Stimulated activated CD4-positive, alpha-beta T cell treated with anti-CD3 and anti-CD28 coated beads, Interleukin-15, amount 100 ng/mL, for 48 hours (primary cell): ENCODE results near the gene PSD4.

Source experiments
- DNase-seq, 2 donors: peaks; one replicate each; pipeline ENCODE4 v3.0.0-alpha.2; 2020; ENCODE audit warnings: low read depth in 2 of 2

PSD4 gene

GRCh38 chr2:113184531-113185230 is 10.9 kb downstream of the PSD4 start:
- no peak for DNase-seq

GRCh38 chr2:113185664-113186432 is 12.1 kb downstream of the PSD4 start:
- no peak for DNase-seq

- no peak for DNase-seq
Observed at GRCh38 chr2:113186433-113186796, 12.6 kb downstream of the PSD4 start.

GRCh38 chr2:113187771-113188170 is 14.0 kb downstream of the PSD4 start:
- no peak for DNase-seq

GRCh38 chr2:113190871-113191270 is 17.1 kb downstream of the PSD4 start:
- DNase-seq = no peak

- no peak for DNase-seq
Observed at GRCh38 chr2:113192459-113193100, 18.8 kb downstream of the PSD4 start.

GRCh38 chr2:113195923-113196501 is 22.2 kb downstream of the PSD4 start:
- no peak for DNase-seq

GRCh38 chr2:113196839-113197238 is 23.1 kb downstream of the PSD4 start:
- no peak for DNase-seq

- DNase-seq = no peak
Observed at GRCh38 chr2:113197347-113198047, 23.7 kb downstream of the PSD4 start.

GRCh38 chr2:113198048-113198789 is 24.4 kb downstream of the PSD4 start:
- no peak for DNase-seq

- DNase-seq = peak; percentile 59 to 68
Observed at GRCh38 chr2:113198790-113199612, 25.2 kb downstream of the PSD4 start.

GRCh38 chr2:113200236-113200635 is 26.5 kb downstream of the PSD4 start:
- DNase-seq = no peak

- DNase-seq = no peak
Observed at GRCh38 chr2:113200736-113201490, 27.1 kb downstream of the PSD4 start.

GRCh38 chr2:113201496-113202304 is 27.9 kb downstream of the PSD4 start:
- no peak for DNase-seq

- no peak for DNase-seq
Observed at GRCh38 chr2:113202305-113203216, 28.8 kb downstream of the PSD4 start.

- DNase-seq = no peak
Observed at GRCh38 chr2:113203217-113203530, 29.4 kb downstream of the PSD4 start.

GRCh38 chr2:113203901-113204519 is 30.2 kb downstream of the PSD4 start:
- peak; percentile 51 to 64 for DNase-seq
